Kidney (tissue), 14 donors: ENCODE results near the gene VPS26C. TPM values are rescaled to one million over a fixed set of nuclear protein-coding genes. Genes with fewer than 3 reads are reported as not detected.

Experiments
- DNase-seq, 5 donors: peaks; one replicate each; pipeline ENCODE4 v3.0.0-alpha.2; 2013 to 2020
- FAIRE-seq: peaks from 2 replicates; lab custom pipeline; 2012; peaks lifted over from hg19 to GRCh38; lab: Jason Lieb, UNC
- H3K27ac ChIP-seq, 2 donors: one replicate each; pipeline ENCODE4 v1.7.0; 2013; ENCODE audit warnings: low read depth in 2 of 2, low read length in 2 of 2, inconsistent platforms in 1 of 2
- H3K27me3 ChIP-seq: one replicate; pipeline ENCODE4 v1.7.1; 2013; ENCODE audit warnings: low read length, inconsistent platforms; ENCODE audit not compliant: control insufficient read depth, insufficient read depth
- H3K36me3 ChIP-seq, 3 donors: one replicate each; pipeline versions ENCODE4 v1.7.0 to v1.7.1; 2013; ENCODE audit warnings: low read length in 3 of 3, control low read depth in 1 of 3, inconsistent platforms in 1 of 3; ENCODE audit not compliant: insufficient read depth in 3 of 3, control insufficient read depth in 2 of 3
- H3K4me1 ChIP-seq, 3 donors: one replicate each; pipeline versions ENCODE4 v1.7.0 to v1.7.1; 2013; ENCODE audit warnings: low read length in 3 of 3, inconsistent platforms in 1 of 3, low read depth in 1 of 3; ENCODE audit not compliant: control insufficient read depth in 2 of 3, insufficient read depth in 2 of 3
- H3K4me3 ChIP-seq, 3 donors: one replicate each; pipeline versions ENCODE4 v1.7.0 to v1.8.1; 2013; ENCODE audit warnings: low read length in 3 of 3, control low read depth in 1 of 3, inconsistent platforms in 1 of 3
- H3K9ac ChIP-seq, 3 donors: one replicate each; pipeline versions ENCODE4 v1.7.0 to v1.7.1; 2013; ENCODE audit warnings: low read length in 3 of 3, control low read depth in 1 of 3, inconsistent platforms in 1 of 3
- H3K9me3 ChIP-seq, 3 donors: one replicate each; pipeline versions ENCODE4 v1.7.0 to v1.7.1; 2013; ENCODE audit warnings: low read length in 3 of 3, control low read depth in 1 of 3, inconsistent platforms in 1 of 3; ENCODE audit not compliant: control insufficient read depth in 2 of 3, insufficient read depth in 1 of 3
- intact Hi-C: fragments of 100-400 bp; cut with DNase I; formaldehyde crosslinking; loops from one replicate; pipeline ENCODE4 v1.11.1; 2022
- polyA plus RNA-seq: library from polyadenylated mRNA; stranded (reverse); fragments of 350-450 nt; fragmentation: Illumina TruSeq; extraction: RNeasy Lipid Tissue Mini Kit (QIAGEN cat#74804); gene quantifications from one replicate; pipeline ENCODE4 v1.2.3, GENCODE V29; 2014; ENCODE audit warnings: low read depth, low replicate concordance; ENCODE audit not compliant: insufficient read depth
- total RNA-seq: library from RNA; stranded (reverse); fragmentation: NEBNext Ultra II Directional; extraction: Animal tissue kit (Norgen Biotek cat#: 25700); gene quantifications from one replicate; pipeline ENCODE4 v1.2.1, GENCODE V29; 2021
- TF ChIP-seq, protein P1 (sequence below): IDR thresholded peaks from 3 replicates; pipeline ENCODE4 v1.5.1; 2012; ENCODE audit warnings: mild to moderate bottlenecking, moderate library complexity, borderline replicate concordance; ENCODE audit not compliant: insufficient read depth; ENCODE audit errors: extremely low read depth
- donor health status: control.
- donor health status: control.
- donor health status: control.
- donor health status: control.
- donor health status: control.
- donor health status: DM: yes; HTN: yes; CAD: no.
- donor health status: Normal renal cell carcinoma (clear cell type).

The VPS26C gene
- total and polyA plus RNA-seq, 2 donors from 2014 or later: 30.0 to 51.8 TPM

DNA sequence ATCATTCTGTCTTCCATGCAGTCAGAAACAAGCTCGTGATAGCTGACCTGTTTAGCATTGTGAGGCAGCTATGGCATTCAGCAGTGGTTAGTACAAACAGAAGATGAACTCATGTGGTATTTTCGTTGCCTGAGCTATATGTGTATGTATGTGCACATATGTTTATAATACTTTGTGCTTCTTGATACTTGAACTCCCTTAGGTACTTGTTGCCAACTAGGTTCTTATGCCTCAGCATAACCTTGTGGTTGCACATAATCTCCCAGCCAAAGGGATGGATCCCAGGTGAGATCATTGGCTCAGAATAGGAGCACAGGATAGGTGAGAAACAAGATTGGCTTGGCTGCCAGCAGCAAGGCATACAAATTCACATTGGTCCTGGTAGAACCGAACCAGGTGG lies 86.1 kb downstream of the VPS26C start:
- TF ChIP-seq, protein P1, sequence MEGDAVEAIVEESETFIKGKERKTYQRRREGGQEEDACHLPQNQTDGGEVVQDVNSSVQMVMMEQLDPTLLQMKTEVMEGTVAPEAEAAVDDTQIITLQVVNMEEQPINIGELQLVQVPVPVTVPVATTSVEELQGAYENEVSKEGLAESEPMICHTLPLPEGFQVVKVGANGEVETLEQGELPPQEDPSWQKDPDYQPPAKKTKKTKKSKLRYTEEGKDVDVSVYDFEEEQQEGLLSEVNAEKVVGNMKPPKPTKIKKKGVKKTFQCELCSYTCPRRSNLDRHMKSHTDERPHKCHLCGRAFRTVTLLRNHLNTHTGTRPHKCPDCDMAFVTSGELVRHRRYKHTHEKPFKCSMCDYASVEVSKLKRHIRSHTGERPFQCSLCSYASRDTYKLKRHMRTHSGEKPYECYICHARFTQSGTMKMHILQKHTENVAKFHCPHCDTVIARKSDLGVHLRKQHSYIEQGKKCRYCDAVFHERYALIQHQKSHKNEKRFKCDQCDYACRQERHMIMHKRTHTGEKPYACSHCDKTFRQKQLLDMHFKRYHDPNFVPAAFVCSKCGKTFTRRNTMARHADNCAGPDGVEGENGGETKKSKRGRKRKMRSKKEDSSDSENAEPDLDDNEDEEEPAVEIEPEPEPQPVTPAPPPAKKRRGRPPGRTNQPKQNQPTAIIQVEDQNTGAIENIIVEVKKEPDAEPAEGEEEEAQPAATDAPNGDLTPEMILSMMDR: no peak
- H3K4me3 ChIP-seq: no peak overlapping the region
- H3K27ac ChIP-seq: no peak overlapping the region
- no peaks in the 10 kb centered on the region for H3K27me3 ChIP-seq
- no peaks in the 10 kb centered on the region for H3K9me3 ChIP-seq
- H3K9ac ChIP-seq: no peak overlapping the region
- intact Hi-C loops: no loop called here
- no peak for FAIRE-seq
- no peak for DNase-seq
- H3K36me3 ChIP-seq: peaks cover 12 to 21% (median 12%) of the 10 kb centered on the region in 3 donors
- H3K4me1 ChIP-seq: peaks cover 0 to 9% (median 6%) of the 10 kb centered on the region in 3 donors

DNA sequence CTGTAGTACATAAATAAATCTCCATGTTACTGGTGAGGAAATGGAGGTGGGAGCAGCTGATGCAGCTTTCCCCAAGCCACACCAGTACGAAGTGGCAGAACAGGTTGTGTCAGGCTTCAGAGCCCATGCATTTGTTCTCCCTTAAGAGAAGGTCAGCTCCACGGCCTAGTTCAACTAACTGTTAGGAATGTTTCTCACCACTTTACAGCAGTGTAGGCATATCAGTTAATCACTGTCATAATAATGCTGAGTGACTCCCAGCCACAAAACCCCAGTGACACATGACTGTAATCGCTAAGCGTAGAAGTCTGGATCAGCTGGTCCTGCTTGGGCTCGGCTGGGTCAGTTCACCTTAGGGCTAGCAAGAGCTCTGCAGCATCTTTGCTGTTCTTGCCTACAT lies 90.4 kb downstream of the VPS26C start:
- intact Hi-C loops: no loop called here
- peaks cover 0 to 9% (median 6%) of the 10 kb centered on the region in 3 donors for H3K4me1 ChIP-seq
- no peak overlapping the region for H3K4me3 ChIP-seq
- no peaks in the 10 kb centered on the region for H3K9me3 ChIP-seq
- FAIRE-seq (no peak), DNase-seq (peak in 3 of 5 donors; percentile 60 to 76 (median 69))
- H3K27ac ChIP-seq: peak overlapping the region; percentile 47 to 57
- peaks cover 12 to 27% (median 24%) of the 10 kb centered on the region in 3 donors for H3K36me3 ChIP-seq
- TF ChIP-seq, protein P1: no peak
- H3K9ac ChIP-seq: no peak overlapping the region
- H3K27me3 ChIP-seq: no peaks in the 10 kb centered on the region

Other genes with a start within 250 kb of the VPS26C start
- 23.7 TPM for gene PIGP, start 194.3 kb downstream of the VPS26C start, total RNA-seq
- gene PIGP, start 194.3 kb downstream of the VPS26C start, polyA plus RNA-seq: 49.2 TPM
- 102 TPM for gene TTC3, start 194.1 kb downstream of the VPS26C start, total RNA-seq
- 22.3 TPM for gene TTC3, start 194.1 kb downstream of the VPS26C start, polyA plus RNA-seq
- 78.0 TPM for gene DYRK1A, start 99.4 kb upstream of the VPS26C start, total RNA-seq
- gene DYRK1A, start 99.4 kb upstream of the VPS26C start, polyA plus RNA-seq: 14.5 TPM